GM19328 (cell line): Measurements from ENCODE around the gene CASQ2.

Source experiments
- ATAC-seq: cut with Tn5 transposase; IDR thresholded peaks from one replicate; pipeline ENCODE4 v1.9.1; 2021; ENCODE audit warnings: mild to moderate bottlenecking, moderate library complexity; ENCODE audit not compliant: unreplicated experiment

CASQ2 gene

GRCh38 chr1:115768549-115768948, at the start of gene CASQ2:
CASQ2 (minus strand) TSS chr1:115768714; CDS start chr1:115768541, 173 bp downstream.
- no peak for ATAC-seq

GRCh38 chr1:115815694-115816093, 47.2 kb upstream of the CASQ2 start:
- no peak for ATAC-seq

GRCh38 chr1:115814685-115815398, 46.3 kb upstream of the CASQ2 start:
- no peak for ATAC-seq

GRCh38 chr1:115813727-115814126, 45.2 kb upstream of the CASQ2 start:
- ATAC-seq: no peak

GRCh38 chr1:115811140-115811828, 42.8 kb upstream of the CASQ2 start:
- ATAC-seq: no peak

- no peak for ATAC-seq
Observed at GRCh38 chr1:115810609-115811008, 42.1 kb upstream of the CASQ2 start.

- ATAC-seq: no peak
Observed at GRCh38 chr1:115809847-115810246, 41.3 kb upstream of the CASQ2 start.

GRCh38 chr1:115809076-115809475, 40.6 kb upstream of the CASQ2 start:
- no peak for ATAC-seq

GRCh38 chr1:115807723-115808122, 39.2 kb upstream of the CASQ2 start:
- no peak for ATAC-seq

- no peak for ATAC-seq
Observed at GRCh38 chr1:115805597-115805996, 37.1 kb upstream of the CASQ2 start.

- ATAC-seq: no peak
Observed at GRCh38 chr1:115802416-115802815, 33.9 kb upstream of the CASQ2 start.

- no peak for ATAC-seq
Observed at GRCh38 chr1:115797486-115797885, 29.0 kb upstream of the CASQ2 start.

GRCh38 chr1:115796897-115797296, 28.4 kb upstream of the CASQ2 start:
- no peak for ATAC-seq

- ATAC-seq: no peak
Observed at GRCh38 chr1:115796036-115796435, 27.5 kb upstream of the CASQ2 start.

- ATAC-seq: no peak
Observed at GRCh38 chr1:115794976-115795639, 26.6 kb upstream of the CASQ2 start.

GRCh38 chr1:115793162-115793561, 24.6 kb upstream of the CASQ2 start:
- no peak for ATAC-seq

GRCh38 chr1:115791816-115792215, 23.3 kb upstream of the CASQ2 start:
- no peak for ATAC-seq

GRCh38 chr1:115790846-115791245, 22.3 kb upstream of the CASQ2 start:
- no peak for ATAC-seq

- no peak for ATAC-seq
Observed at GRCh38 chr1:115790356-115790755, 21.8 kb upstream of the CASQ2 start.

- no peak for ATAC-seq
Observed at GRCh38 chr1:115783311-115783710, 14.8 kb upstream of the CASQ2 start.

GRCh38 chr1:115782571-115783281, 14.2 kb upstream of the CASQ2 start:
- ATAC-seq: no peak
